Effector memory CD8-positive, alpha-beta T cell (primary cell): ENCODE measurements around the gene NUDT13.
"Not testable (repeated sequence)": the region's sequence is repeated elsewhere in the genome, so short reads cannot be mapped to it uniquely, and the experiment has no call there.

Experiments used
- ATAC-seq: fragments of 150-1000 bp; cut with Tn5 transposase; replicated peaks from 2 replicates; pipeline ENCODE4 v1.10.0; 2021; ENCODE audit warnings: mild to moderate bottlenecking, moderate library complexity
- DNase-seq, 3 experiments: peaks; one replicate each; pipeline ENCODE4 v3.0.0; 2021
- H3K27ac Mint-ChIP-seq, 2 donors: one replicate each; pipeline ENCODE4 v1.8.0; 2022; ENCODE audit warnings: mild to moderate bottlenecking in 2 of 2, mixed read lengths in 2 of 2, moderate library complexity in 2 of 2
- H3K27me3 Mint-ChIP-seq, 2 donors: one replicate each; pipeline ENCODE4 v1.8.0; 2022; ENCODE audit warnings: mixed read lengths in 2 of 2
- H3K36me3 Mint-ChIP-seq: one replicate; pipeline ENCODE4 v1.8.0; 2022; ENCODE audit warnings: mild to moderate bottlenecking, moderate library complexity, mixed read lengths; ENCODE audit not compliant: insufficient read depth
- H3K4me1 Mint-ChIP-seq, 2 donors: one replicate each; pipeline ENCODE4 v1.8.0; 2022; ENCODE audit warnings: low read depth in 2 of 2, mixed read lengths in 2 of 2
- H3K4me3 Mint-ChIP-seq, 2 donors: one replicate each; pipeline ENCODE4 v1.8.0; 2022; ENCODE audit warnings: mild to moderate bottlenecking in 2 of 2, mixed read lengths in 2 of 2, moderate library complexity in 2 of 2
- H3K9me3 Mint-ChIP-seq, 2 donors: one replicate each; pipeline ENCODE4 v1.8.0; 2022; ENCODE audit warnings: mixed read lengths in 2 of 2

Gene NUDT13

GRCh38 chr10:73117976-73118743 is 7.9 kb downstream of the NUDT13 start:
- Mint-ChIP-seq H3K27ac (no peak overlapping the region), H3K4me1 (no peaks in the 10 kb centered on the region), H3K36me3 (peaks cover 7% of the 10 kb centered on the region)

GRCh38 chr10:73119457-73119856 is 9.2 kb downstream of the NUDT13 start:
- ATAC-seq, result no peak
- Mint-ChIP-seq H3K36me3 (peaks cover 12% of the 10 kb centered on the region), H3K27ac (peak overlapping the region in 1 of 2 donors; percentile 82)

More at GRCh38 chr10:73117976-73118743, 7.9 kb downstream of the NUDT13 start:
- no peak overlapping the region for H3K4me3 Mint-ChIP-seq
- DNase-seq, result no peak
- no peak for ATAC-seq
- H3K9me3 Mint-ChIP-seq, result no peaks in the 10 kb centered on the region
- H3K27me3 Mint-ChIP-seq, result no peaks in the 10 kb centered on the region

DNA sequence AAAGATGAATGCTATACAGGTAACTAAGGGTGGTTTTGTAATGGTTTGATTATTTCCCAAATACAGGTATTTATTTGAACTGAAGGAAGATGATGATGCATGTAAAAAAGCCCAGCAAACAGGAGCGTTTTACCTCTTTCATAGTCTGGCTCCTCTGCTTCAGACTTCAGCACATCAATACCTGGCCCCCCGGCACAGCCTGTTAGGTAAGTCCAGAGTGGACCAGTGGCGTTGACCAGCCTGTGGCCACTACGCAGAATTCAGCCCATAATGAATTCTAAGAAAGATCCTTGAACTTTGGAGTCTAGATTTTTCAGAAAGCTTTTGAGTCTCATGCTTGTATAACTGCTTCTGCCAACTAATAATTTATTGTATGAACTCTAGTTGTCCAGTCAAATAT is 9.7 kb downstream of the NUDT13 start:
- peaks cover 12% of the 10 kb centered on the region for H3K36me3 Mint-ChIP-seq
- H3K27ac Mint-ChIP-seq, result no peak overlapping the region
- H3K27me3 Mint-ChIP-seq, result no peaks in the 10 kb centered on the region
- H3K4me3 Mint-ChIP-seq, result no peak overlapping the region
- no peaks in the 10 kb centered on the region for H3K4me1 Mint-ChIP-seq
- H3K9me3 Mint-ChIP-seq, result no peaks in the 10 kb centered on the region
- ATAC-seq (no peak), DNase-seq (no peak)

More at GRCh38 chr10:73119457-73119856, 9.2 kb downstream of the NUDT13 start:
- H3K4me1 Mint-ChIP-seq, result no peaks in the 10 kb centered on the region
- DNase-seq, result no peak
- H3K9me3 Mint-ChIP-seq, result no peaks in the 10 kb centered on the region
- no peak overlapping the region for H3K4me3 Mint-ChIP-seq
- no peaks in the 10 kb centered on the region for H3K27me3 Mint-ChIP-seq

- no peaks in the 10 kb centered on the region for H3K9me3 Mint-ChIP-seq
- H3K36me3 Mint-ChIP-seq, result peaks cover 58% of the 10 kb centered on the region
These were observed 16.1 kb downstream of the NUDT13 start for GRCh38 chr10:73126343-73126742.

DNA sequence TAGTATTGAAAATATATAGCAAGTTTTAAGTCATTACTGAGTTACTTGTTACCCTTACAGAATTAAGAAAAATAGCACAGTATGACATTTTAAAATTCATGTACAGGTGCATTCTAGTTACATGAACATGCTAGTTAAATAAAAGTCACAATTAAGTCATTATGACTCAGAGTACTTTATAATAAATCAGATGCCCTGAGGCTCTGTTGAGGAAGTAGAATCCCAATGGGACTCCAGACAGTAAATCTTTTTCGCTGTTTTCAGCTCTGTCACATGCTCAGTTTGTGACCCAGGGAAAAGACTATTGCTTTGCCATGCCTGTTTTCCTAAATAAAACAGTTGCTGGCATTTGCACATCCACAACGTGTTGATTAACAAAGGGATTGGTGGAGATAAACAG is 21.0 kb downstream of the NUDT13 start:
- Mint-ChIP-seq H3K9me3 (no peaks in the 10 kb centered on the region), H3K4me1 (no peaks in the 10 kb centered on the region), H3K27ac (peak overlapping the region in 1 of 2 donors; percentile 39), H3K27me3 (no peaks in the 10 kb centered on the region), H3K4me3 (no peak overlapping the region), H3K36me3 (peaks cover 94% of the 10 kb centered on the region)
- ATAC-seq (no peak), DNase-seq (no peak)

More at GRCh38 chr10:73126343-73126742, 16.1 kb downstream of the NUDT13 start:
- Mint-ChIP-seq H3K27me3 (no peaks in the 10 kb centered on the region), H3K4me3 (no peak overlapping the region), H3K4me1 (no peaks in the 10 kb centered on the region), H3K27ac (no peak overlapping the region)
- ATAC-seq (no peak), DNase-seq (no peak)

DNA sequence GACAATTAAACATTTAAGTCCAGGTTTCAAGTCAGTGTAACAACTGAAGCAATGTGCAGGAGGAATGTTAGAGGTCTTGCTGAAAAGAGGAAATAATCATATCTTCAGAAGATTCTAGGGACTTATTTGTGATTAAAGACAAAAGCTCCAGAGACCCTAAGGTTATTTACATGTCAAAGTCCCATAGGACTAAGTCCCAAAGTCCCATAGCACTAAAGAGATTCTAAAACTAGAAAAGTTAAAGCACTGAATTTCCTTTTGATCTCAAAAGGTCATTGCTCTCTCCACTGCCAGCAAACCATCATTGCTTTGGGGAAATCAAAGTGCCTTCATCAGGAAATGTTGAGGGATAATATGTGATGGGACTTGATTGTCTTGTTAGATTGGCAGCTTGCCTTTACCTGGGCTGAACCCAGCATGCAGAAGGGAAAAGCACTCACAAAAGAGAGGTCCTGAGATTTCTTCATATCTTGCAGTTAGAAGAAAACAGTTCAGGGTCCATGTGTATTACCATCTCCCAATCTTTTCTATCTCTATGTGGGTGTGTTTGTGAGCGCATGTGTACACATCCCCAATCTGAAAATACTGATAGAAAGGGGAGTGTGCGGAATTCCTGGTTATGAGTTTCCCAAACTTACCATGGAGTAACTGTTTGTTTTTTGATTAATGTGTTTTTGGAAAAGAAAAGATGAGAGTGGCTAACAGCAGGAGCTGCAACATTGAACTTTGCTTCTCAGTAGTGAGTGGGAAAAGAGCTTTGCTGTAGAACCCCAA is 21.8 kb downstream of the NUDT13 start:
- Mint-ChIP-seq H3K9me3 (no peaks in the 10 kb centered on the region), H3K4me3 (no peak overlapping the region), H3K27me3 (no peaks in the 10 kb centered on the region), H3K4me1 (no peaks in the 10 kb centered on the region), H3K27ac (peak overlapping the region in 1 of 2 donors; percentile 39), H3K36me3 (peaks cover 93% of the 10 kb centered on the region)
- no peak for ATAC-seq
- no peak for DNase-seq

DNA sequence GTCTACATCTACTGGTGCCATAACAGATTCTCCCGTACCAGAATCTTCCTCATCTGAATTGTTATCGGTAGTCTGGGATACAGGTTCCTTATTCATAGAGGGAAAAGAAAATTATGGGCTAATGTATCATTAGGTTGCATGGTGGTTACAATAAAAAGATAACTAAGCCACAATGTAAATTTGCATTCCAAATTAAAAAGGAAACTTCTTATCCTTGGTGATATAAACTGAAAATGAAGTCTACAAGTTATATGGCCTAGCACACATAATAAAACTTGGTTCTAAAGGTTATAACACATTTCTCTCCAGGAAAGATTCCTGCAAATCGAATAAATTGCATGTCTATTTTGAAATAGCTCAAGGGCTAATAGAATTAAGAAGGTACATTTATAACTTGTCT is 24.5 kb downstream of the NUDT13 start:
- H3K9me3 Mint-ChIP-seq, result no peaks in the 10 kb centered on the region
- DNase-seq (no peak), ATAC-seq (no peak)
- no peaks in the 10 kb centered on the region for H3K27me3 Mint-ChIP-seq
- no peak overlapping the region for H3K4me3 Mint-ChIP-seq
- peaks cover 96% of the 10 kb centered on the region for H3K36me3 Mint-ChIP-seq
- H3K4me1 Mint-ChIP-seq, result no peaks in the 10 kb centered on the region
- H3K27ac Mint-ChIP-seq, result no peak overlapping the region

DNA sequence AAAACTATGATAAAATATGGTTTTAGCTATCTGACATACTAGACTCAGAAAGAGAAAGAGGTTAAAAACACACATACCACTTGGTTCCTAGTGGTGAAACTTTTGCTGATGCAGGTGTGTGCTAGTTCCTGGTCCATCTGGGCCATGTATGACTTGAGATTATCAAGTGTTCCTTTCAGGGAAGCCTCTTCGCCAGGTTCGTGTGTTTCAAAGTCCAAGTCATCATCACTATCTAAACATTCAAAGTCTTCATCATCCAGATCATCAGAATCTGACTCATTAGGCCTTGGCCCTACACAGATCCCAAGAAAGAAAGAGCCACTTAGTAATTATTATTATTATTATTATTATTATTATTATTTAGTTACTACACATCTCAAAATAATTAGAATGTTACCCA is 26.4 kb downstream of the NUDT13 start:
- Mint-ChIP-seq H3K4me1 (no peaks in the 10 kb centered on the region), H3K27me3 (no peaks in the 10 kb centered on the region), H3K27ac (no peak overlapping the region), H3K9me3 (no peaks in the 10 kb centered on the region), H3K4me3 (no peak overlapping the region), H3K36me3 (peaks cover 93% of the 10 kb centered on the region)
- ATAC-seq, result no peak
- DNase-seq, result no peak

GRCh38 chr10:73139251-73139650 is 29.0 kb downstream of the NUDT13 start:
- no peak for DNase-seq
- ATAC-seq, result no peak
- Mint-ChIP-seq H3K4me1 (no peaks in the 10 kb centered on the region), H3K9me3 (no peaks in the 10 kb centered on the region), H3K27me3 (no peaks in the 10 kb centered on the region), H3K4me3 (no peak overlapping the region), H3K27ac (peak overlapping the region in 1 of 2 donors; percentile 71), H3K36me3 (peaks cover 93% of the 10 kb centered on the region)

DNA sequence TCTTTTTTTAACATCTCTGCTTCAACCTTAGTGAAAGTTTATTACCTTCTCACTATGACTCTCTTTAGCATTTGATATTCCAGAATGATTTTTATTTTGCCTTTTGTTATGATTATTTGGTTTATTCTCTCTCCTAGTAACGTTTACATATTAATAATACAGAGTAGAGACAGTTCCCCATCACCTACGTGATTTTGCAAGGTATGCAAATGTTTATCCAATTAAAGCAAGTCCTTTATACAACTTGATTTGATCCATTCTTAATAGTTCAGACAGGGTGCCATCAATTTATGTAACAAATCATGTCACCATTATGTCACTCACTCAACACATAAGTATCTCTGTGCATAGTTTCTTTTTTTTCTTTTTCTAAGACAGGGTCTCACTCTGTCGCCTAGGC is 31.3 kb downstream of the NUDT13 start:
- no peaks in the 10 kb centered on the region for H3K4me1 Mint-ChIP-seq
- peaks cover 93% of the 10 kb centered on the region for H3K36me3 Mint-ChIP-seq
- ATAC-seq, result no peak

GRCh38 chr10:73150633-73151413 is 40.6 kb downstream of the NUDT13 start:
- H3K4me3 Mint-ChIP-seq, H3K27ac Mint-ChIP-seq, H3K9me3 Mint-ChIP-seq, DNase-seq, ATAC-seq, H3K4me1 Mint-ChIP-seq, H3K27me3 Mint-ChIP-seq: not testable (repeated sequence)
- H3K36me3 Mint-ChIP-seq, result peaks cover 76% of the 10 kb centered on the region

More for the DNA sequence above, 31.3 kb downstream of the NUDT13 start:
- no peak for DNase-seq
- peak overlapping the region in 1 of 2 donors; percentile 49 for H3K27ac Mint-ChIP-seq
- H3K27me3 Mint-ChIP-seq, result no peaks in the 10 kb centered on the region
- no peaks in the 10 kb centered on the region for H3K9me3 Mint-ChIP-seq
- H3K4me3 Mint-ChIP-seq, result no peak overlapping the region

DNA sequence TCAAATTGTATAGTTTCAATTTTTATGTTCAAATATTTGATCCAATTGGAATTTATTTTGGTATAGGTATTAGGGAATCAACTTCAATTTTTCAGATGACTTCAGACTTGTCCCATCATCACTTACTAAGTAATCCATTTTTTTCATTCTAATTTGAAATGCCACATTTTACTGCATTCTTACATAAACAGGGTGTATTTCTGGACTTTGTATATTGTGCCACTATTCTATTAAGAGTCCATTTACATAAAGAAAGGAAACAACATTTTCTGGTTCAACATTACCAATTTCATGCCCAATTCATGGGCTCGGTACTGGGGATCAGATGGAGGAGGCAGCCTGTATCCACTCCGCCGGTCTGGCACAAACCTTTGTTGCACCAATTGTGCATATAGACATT is 41.8 kb downstream of the NUDT13 start:
- ATAC-seq, result no peak
- H3K9me3 Mint-ChIP-seq, result no peaks in the 10 kb centered on the region
- H3K27ac Mint-ChIP-seq, result no peak overlapping the region
- H3K4me1 Mint-ChIP-seq, result peaks cover 0 to 3% of the 10 kb centered on the region in 2 donors
- H3K36me3 Mint-ChIP-seq, result peaks cover 74% of the 10 kb centered on the region
- H3K4me3 Mint-ChIP-seq, result no peak overlapping the region
- DNase-seq, result no peak
- no peaks in the 10 kb centered on the region for H3K27me3 Mint-ChIP-seq

- no peak overlapping the region for H3K4me3 Mint-ChIP-seq
- peaks cover 71% of the 10 kb centered on the region for H3K36me3 Mint-ChIP-seq
- ATAC-seq (no peak), DNase-seq (no peak)
- H3K4me1 Mint-ChIP-seq, result peaks cover 5 to 6% of the 10 kb centered on the region in 2 donors
- H3K9me3 Mint-ChIP-seq, result no peaks in the 10 kb centered on the region
- H3K27ac Mint-ChIP-seq, result no peak overlapping the region
- H3K27me3 Mint-ChIP-seq, result no peaks in the 10 kb centered on the region
These were observed 45.8 kb downstream of the NUDT13 start for GRCh38 chr10:73156054-73156453.
